KMS-11 (cell line): ENCODE results near the gene SLC8A1.

ENCODE experiments used
- H2AFZ ChIP-seq: fragments of 200-600 bp; sonication (generic); 2 replicates; pipeline ENCODE4 v1.6.1; 2016; ENCODE audit warnings: antibody characterized with exemption, mixed run types, low read depth
- H3K27ac ChIP-seq: fragments of 200-600 bp; sonication (generic); 2 replicates; pipeline ENCODE4 v1.6.1; 2016; ENCODE audit warnings: mild to moderate bottlenecking, mixed run types
- H3K27me3 ChIP-seq: fragments of 200-600 bp; sonication (generic); 2 replicates; pipeline ENCODE4 v1.6.1; 2017; ENCODE audit warnings: mild to moderate bottlenecking, low read depth, mixed run types, moderate library complexity; ENCODE audit not compliant: insufficient read depth
- H3K36me3 ChIP-seq: fragments of 200-600 bp; sonication (generic); 2 replicates; pipeline ENCODE4 v1.6.1; 2017; ENCODE audit warnings: mild to moderate bottlenecking, mixed run types; ENCODE audit not compliant: insufficient read depth
- H3K4me1 ChIP-seq: fragments of 200-600 bp; sonication (generic); 2 replicates; pipeline ENCODE4 v1.6.1; 2016; ENCODE audit warnings: mild to moderate bottlenecking, low read depth, mixed run types; ENCODE audit not compliant: poor library complexity, severe bottlenecking
- H3K4me2 ChIP-seq: fragments of 200-600 bp; sonication (generic); 2 replicates; pipeline ENCODE4 v1.7.0; 2016; ENCODE audit warnings: mild to moderate bottlenecking, mixed run types
- H3K4me3 ChIP-seq: fragments of 200-600 bp; sonication (generic); IDR thresholded peaks from 2 replicates; pipeline ENCODE4 v1.6.1; 2017; ENCODE audit warnings: low read depth, low read length, mixed read lengths; ENCODE audit not compliant: insufficient read depth
- H3K79me2 ChIP-seq: fragments of 200-600 bp; sonication (generic); 2 replicates; pipeline ENCODE4 v1.6.1; 2016; ENCODE audit warnings: low read depth, mixed run types; ENCODE audit not compliant: insufficient read depth
- H3K9ac ChIP-seq: fragments of 200-600 bp; sonication (generic); 2 replicates; pipeline ENCODE4 v1.6.1; 2016; ENCODE audit warnings: mild to moderate bottlenecking, mixed run types
- H4K20me1 ChIP-seq: fragments of 200-600 bp; sonication (generic); 2 replicates; pipeline ENCODE4 v1.6.1; 2016; ENCODE audit warnings: mild to moderate bottlenecking, mixed run types; ENCODE audit not compliant: insufficient read depth
- TF ChIP-seq, protein P1 (sequence below): fragments of 200-600 bp; sonication (generic); conservative IDR thresholded peaks from 2 replicates; pipeline ENCODE4 v1.6.1; 2017; ENCODE audit warnings: low read depth, mild to moderate bottlenecking, antibody characterized with exemption, low read length, moderate library complexity, mixed read lengths

Gene SLC8A1

GRCh38 chr2:40488927-40489677, 37.2 kb upstream of the SLC8A1 start:
- Histone ChIP-seq H3K79me2 (no peaks in the 10 kb centered on the region), H2AFZ (no peak overlapping the region), H3K27me3 (no peaks in the 10 kb centered on the region), H3K36me3 (no peaks in the 10 kb centered on the region), H3K4me1 (no peaks in the 10 kb centered on the region), H3K27ac (no peak overlapping the region), H3K9ac (no peak overlapping the region), H3K4me3 (no peak overlapping the region), H3K4me2 (no peak overlapping the region), H4K20me1 (no peaks in the 10 kb centered on the region)
- TF ChIP-seq, protein P1, sequence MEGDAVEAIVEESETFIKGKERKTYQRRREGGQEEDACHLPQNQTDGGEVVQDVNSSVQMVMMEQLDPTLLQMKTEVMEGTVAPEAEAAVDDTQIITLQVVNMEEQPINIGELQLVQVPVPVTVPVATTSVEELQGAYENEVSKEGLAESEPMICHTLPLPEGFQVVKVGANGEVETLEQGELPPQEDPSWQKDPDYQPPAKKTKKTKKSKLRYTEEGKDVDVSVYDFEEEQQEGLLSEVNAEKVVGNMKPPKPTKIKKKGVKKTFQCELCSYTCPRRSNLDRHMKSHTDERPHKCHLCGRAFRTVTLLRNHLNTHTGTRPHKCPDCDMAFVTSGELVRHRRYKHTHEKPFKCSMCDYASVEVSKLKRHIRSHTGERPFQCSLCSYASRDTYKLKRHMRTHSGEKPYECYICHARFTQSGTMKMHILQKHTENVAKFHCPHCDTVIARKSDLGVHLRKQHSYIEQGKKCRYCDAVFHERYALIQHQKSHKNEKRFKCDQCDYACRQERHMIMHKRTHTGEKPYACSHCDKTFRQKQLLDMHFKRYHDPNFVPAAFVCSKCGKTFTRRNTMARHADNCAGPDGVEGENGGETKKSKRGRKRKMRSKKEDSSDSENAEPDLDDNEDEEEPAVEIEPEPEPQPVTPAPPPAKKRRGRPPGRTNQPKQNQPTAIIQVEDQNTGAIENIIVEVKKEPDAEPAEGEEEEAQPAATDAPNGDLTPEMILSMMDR: no peak

DNA sequence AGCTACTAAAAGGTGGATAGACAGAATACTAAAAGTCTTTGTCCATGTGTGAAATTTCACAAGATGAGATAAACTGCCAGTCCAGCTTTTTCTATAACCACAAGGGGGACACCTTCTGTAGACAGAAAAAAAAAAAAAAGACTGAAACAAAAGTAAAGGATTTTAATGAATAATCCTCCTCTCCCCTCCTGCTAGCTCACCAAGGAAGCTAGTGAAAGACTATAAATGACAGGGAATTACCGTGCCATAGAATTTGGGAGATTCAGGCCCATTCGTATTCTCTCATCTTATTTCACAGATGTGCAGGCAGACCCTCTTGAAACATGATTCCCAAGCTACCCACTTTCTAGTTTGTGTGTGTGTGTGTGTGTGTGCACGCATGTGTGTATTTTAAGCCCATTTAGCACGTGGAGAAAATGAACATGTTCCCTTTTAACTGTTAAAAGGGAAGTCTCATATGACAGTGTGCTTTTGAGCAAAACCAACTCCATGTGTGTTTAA, 36.3 kb upstream of the SLC8A1 start:
- Histone ChIP-seq H4K20me1 (no peaks in the 10 kb centered on the region), H3K79me2 (no peaks in the 10 kb centered on the region), H3K36me3 (no peaks in the 10 kb centered on the region), H3K27me3 (no peaks in the 10 kb centered on the region), H3K27ac (no peak overlapping the region), H2AFZ (no peak overlapping the region), H3K9ac (no peak overlapping the region), H3K4me1 (no peaks in the 10 kb centered on the region), H3K4me2 (no peak overlapping the region), H3K4me3 (no peak overlapping the region)
- TF ChIP-seq, protein P1: peak; percentile 53

- Histone ChIP-seq H3K4me2 (no peak overlapping the region), H3K9ac (no peak overlapping the region), H3K4me3 (no peak overlapping the region), H3K79me2 (no peaks in the 10 kb centered on the region), H3K36me3 (no peaks in the 10 kb centered on the region), H3K27ac (no peak overlapping the region), H4K20me1 (no peaks in the 10 kb centered on the region), H3K27me3 (no peaks in the 10 kb centered on the region), H2AFZ (no peak overlapping the region), H3K4me1 (no peaks in the 10 kb centered on the region)
- TF ChIP-seq, protein P1: no peak
Measured at GRCh38 chr2:40487602-40488001, 35.7 kb upstream of the SLC8A1 start.

- Histone ChIP-seq H3K27me3 (no peaks in the 10 kb centered on the region), H3K79me2 (no peaks in the 10 kb centered on the region), H2AFZ (no peak overlapping the region), H3K9ac (no peak overlapping the region), H3K36me3 (no peaks in the 10 kb centered on the region), H3K4me2 (no peak overlapping the region), H4K20me1 (no peaks in the 10 kb centered on the region), H3K4me3 (no peak overlapping the region), H3K4me1 (no peaks in the 10 kb centered on the region), H3K27ac (no peak overlapping the region)
- TF ChIP-seq, protein P1: no peak
Measured at GRCh38 chr2:40485854-40486253, 34.0 kb upstream of the SLC8A1 start.
